PFSK-1 (cell line): ENCODE measurements around the gene FDX1.

ENCODE experiments used
- FOXP2 ChIP-seq: optimal IDR thresholded peaks from 2 replicates; pipeline ENCODE3; 2011; ENCODE audit warnings: borderline replicate concordance, control low read depth, inconsistent platforms; ENCODE audit not compliant: insufficient read depth; ENCODE audit errors: extremely low read length, extremely low read depth
- POLR2AphosphoS5 ChIP-seq: IDR thresholded peaks from 2 replicates; pipeline ENCODE4 v1.6.1; 2012; ENCODE audit warnings: low read depth, mild to moderate bottlenecking, control low read depth, low read length, moderate library complexity
- SIN3A ChIP-seq: IDR thresholded peaks from 2 replicates; pipeline ENCODE4 v1.6.1; 2012; ENCODE audit warnings: mild to moderate bottlenecking, low read length, moderate library complexity, borderline replicate concordance; ENCODE audit not compliant: insufficient read depth
- TAF1 ChIP-seq: IDR thresholded peaks from 2 replicates; pipeline ENCODE4 v1.6.1; 2012; ENCODE audit warnings: low read length, control low read depth, borderline replicate concordance; ENCODE audit not compliant: insufficient read depth
- TF ChIP-seq, protein P1 (sequence below), 2 experiments: IDR thresholded peaks; 2 replicates each; pipeline versions ENCODE4 v1.6.1 to v1.8.0; 2011 to 2012; ENCODE audit warnings: low read depth in 2 of 2, low read length in 2 of 2, control low read depth in 1 of 2, inconsistent platforms in 1 of 2, mild to moderate bottlenecking in 1 of 2, moderate library complexity in 1 of 2; ENCODE audit not compliant: insufficient read depth in 1 of 2

FDX1 gene

DNA sequence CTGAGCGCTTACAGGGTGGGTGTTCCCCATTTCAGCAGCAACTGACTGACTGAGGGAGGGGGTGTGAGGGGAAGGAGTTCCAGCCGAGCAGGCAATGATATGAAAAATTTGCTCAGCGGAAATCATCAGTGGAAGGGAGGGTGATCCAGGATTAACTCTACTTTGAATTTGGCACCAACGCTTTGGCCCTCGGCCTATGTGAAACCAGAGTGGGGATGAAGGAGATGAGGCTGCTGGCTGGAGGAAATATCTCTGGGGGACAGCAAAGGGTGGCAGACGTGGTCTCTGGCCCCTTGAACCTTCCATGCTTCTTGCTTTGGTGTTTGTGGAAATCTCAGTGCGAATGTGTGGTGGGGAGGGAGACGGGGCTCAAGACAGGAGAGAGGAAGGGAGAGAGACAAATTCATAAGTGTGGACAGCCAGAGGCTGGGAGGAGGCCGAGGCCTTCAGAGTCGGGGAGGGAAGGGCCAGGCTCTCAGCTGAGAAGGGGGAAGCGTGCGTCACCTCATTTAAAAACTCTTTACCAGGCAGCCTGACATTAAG lies 83.6 kb downstream of the FDX1 start:
- TF ChIP-seq TAF1 (no peak), FOXP2 (no peak), SIN3A (no peak), POLR2AphosphoS5 (no peak)
- TF ChIP-seq, protein P1, sequence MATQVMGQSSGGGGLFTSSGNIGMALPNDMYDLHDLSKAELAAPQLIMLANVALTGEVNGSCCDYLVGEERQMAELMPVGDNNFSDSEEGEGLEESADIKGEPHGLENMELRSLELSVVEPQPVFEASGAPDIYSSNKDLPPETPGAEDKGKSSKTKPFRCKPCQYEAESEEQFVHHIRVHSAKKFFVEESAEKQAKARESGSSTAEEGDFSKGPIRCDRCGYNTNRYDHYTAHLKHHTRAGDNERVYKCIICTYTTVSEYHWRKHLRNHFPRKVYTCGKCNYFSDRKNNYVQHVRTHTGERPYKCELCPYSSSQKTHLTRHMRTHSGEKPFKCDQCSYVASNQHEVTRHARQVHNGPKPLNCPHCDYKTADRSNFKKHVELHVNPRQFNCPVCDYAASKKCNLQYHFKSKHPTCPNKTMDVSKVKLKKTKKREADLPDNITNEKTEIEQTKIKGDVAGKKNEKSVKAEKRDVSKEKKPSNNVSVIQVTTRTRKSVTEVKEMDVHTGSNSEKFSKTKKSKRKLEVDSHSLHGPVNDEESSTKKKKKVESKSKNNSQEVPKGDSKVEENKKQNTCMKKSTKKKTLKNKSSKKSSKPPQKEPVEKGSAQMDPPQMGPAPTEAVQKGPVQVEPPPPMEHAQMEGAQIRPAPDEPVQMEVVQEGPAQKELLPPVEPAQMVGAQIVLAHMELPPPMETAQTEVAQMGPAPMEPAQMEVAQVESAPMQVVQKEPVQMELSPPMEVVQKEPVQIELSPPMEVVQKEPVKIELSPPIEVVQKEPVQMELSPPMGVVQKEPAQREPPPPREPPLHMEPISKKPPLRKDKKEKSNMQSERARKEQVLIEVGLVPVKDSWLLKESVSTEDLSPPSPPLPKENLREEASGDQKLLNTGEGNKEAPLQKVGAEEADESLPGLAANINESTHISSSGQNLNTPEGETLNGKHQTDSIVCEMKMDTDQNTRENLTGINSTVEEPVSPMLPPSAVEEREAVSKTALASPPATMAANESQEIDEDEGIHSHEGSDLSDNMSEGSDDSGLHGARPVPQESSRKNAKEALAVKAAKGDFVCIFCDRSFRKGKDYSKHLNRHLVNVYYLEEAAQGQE (IDR thresholded peaks at IDR 0.05; ENCODE audit: insufficient read depth in 1 of 2, low read depth in 2 of 2, low read length in 2 of 2), result no peak

DNA sequence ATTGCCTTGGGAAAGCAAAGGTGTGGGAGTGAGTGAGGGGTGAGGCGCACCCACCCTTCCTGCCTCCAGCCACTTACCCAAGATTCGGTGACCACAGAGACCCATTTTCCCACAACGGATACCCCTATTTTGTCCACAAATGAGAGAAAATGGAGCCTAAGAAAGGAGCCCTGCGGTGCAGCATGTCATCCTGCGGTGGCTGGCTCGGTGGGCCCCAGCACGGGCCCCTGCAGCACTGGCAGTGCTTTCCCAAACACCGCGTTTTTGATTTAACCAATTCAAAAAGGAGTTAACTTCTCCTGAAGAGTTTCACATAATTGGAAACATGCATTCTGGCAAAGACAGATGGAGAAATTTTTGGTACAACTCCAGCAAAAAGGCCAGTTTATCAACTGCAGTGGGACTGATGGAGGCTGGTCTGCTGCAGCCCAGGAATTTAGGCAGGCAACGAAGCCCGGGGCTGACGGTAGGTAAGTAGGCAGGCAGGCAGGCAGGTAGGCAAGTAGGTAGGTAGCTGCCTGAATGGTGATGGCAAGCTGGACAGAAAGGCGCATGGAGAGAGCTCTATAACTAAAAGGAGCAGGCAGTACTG lies 84.2 kb downstream of the FDX1 start:
- TF ChIP-seq, protein P1 (IDR thresholded peaks at IDR 0.05; ENCODE audit: insufficient read depth in 1 of 2, low read depth in 2 of 2, low read length in 2 of 2), result no peak
- no peak for TF ChIP-seq SIN3A
- TF ChIP-seq POLR2AphosphoS5, result no peak
- TF ChIP-seq FOXP2, result no peak
- TF ChIP-seq TAF1, result no peak
